Activated T-cell treated with anti-CD3 and anti-CD28 coated beads, Interleukin-2, amount 50 U/mL, for 1 hour (primary cell): ENCODE measurements around the gene NEK4.
"Not testable (repeated sequence)": the region's sequence is repeated elsewhere in the genome, so short reads cannot be mapped to it uniquely, and the experiment has no call there.

Experiments used
- DNase-seq: peaks from one replicate; pipeline ENCODE4 v3.0.0-alpha.2; 2020

The NEK4 gene

DNA sequence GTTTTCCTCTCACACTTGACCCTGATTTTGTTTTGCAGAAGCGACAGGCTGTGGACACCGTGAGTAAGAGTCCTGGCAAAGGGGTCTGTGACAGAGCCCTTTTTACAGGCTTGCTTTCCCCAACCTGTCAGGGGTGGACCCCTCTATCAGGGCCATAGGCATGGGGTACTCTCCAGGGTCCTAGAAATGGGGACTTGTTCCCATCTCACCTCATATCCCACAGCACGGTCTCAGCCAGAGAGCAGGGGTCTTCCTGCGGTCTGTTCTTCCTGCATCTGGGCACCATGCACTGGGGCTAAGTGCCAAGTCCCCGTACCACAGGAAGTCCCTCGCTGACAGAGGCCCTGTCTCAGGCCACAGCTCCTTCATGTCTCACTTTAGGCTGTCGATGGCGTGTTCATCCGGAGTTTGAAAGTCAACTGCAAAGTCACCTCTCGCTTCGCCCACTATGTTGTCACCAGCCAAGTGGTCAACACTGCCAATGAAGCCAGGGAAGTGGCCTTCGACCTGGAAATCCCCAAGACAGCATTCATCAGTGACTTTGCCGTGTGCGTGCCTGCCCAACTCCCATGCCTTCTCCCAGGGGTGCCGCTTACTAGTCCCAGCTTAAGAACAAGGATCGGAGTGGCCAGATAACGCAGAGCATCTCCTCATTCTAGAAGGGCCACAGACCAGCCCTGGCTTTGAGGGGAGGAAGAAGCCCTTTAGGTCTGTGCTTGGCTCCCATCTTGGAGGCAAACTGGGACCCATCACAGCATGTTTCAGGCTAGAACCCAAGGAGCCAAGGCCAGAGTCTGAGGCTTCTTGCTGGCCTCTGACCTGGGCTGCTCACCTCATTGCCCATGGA lies 7.4 kb upstream of the NEK4 start:
- DNase-seq: no peak

DNA sequence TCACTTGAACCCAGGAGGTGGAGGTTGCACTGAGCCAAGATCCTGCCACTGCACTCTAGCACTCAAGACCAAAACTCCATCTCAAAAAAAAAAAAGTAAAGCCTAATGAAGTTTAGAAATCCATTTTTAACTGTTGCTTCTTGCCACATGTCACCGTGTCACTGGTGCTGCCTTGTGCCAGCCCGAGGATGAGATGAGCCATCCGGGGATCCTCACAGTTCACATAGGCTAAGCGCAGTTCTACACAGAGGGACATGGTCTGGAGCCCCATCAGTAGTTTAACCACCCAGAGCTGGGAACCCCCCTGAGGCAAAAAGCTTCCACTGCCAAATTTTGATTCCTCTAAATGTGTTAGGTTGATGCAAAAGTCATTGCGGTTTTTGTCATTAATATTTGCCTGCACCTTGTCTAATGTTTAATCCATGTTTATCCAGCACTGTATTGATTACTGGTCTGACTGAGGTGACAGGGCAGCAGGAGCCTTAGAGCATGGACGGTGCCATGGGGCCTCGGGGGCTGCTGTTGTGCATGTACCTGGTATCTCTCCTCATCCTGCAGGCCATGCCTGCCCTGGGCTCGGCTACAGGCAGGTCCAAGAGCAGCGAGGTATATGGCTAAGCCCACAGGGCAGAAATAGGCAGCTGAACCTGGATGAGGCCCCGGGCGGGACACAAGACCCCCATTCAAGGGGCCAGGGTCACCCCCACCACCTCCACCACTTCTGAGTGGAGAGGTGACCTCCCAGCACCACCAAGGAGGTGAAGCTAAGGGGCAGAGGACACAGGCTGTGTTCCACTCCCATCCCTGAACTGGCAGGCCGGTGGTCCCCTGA lies 6.6 kb upstream of the NEK4 start, which contains the start of gene ITIH1:
Gene ITIH1 (plus strand): TSS at position 473 of the 832 bp plus-strand sequence. CDS start 17 bp downstream, at position 490.
- DNase-seq: no peak

GRCh38 chr3:52776486-52776885 lies 5.7 kb upstream of the NEK4 start:
- not testable (repeated sequence) for DNase-seq

- DNase-seq: no peak
Measured at GRCh38 chr3:52775877-52776276, 5.1 kb upstream of the NEK4 start.

DNA sequence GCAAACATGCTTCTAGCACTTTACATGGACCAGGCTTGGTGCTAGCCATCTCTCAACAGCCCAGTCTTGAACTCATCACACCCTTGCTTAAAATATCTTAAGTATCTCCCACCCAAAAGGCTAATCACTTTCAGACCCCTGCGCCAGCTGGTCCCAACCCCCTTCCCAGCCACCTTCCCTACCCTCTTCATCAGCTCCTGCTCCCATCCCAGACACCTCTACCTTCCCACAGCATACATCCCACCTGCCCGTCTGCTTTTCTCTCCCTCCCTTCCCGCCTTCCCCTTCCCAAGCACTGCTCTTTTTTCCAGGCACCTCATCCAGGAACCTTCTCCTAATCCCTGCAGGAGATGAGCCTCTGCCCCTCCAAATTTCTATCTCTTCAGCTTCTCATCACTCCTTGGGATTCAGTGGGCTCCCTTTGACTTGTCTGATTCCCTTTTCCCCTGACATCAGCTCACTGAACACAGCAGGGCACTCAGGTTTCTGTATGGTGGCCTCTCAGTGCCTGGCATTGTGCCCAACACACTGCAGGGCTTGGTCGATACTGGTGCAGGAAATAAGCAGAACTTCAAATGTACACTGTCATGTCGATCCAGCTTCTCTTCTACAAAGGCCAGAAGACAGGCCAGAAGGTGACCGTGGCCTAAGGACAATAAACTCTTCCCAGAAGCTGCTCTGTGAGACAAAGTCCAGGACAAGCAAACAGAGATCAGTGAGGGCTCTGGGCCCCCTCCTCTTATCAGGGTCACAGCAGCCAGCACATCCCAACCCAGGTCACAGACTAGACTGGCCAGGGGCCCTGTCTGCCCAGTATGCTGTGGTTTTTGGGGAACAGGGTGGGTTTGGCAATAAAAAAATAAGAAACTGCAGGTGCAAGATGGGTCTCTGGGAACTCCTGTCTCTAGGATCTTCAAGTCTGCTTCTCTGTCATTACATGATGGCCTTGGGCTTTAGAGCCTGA lies 4.4 kb upstream of the NEK4 start:
- no peak for DNase-seq

GRCh38 chr3:52774066-52774713 lies 3.5 kb upstream of the NEK4 start:
- no peak for DNase-seq

GRCh38 chr3:52773361-52774065 lies 2.8 kb upstream of the NEK4 start:
- DNase-seq: no peak

DNA sequence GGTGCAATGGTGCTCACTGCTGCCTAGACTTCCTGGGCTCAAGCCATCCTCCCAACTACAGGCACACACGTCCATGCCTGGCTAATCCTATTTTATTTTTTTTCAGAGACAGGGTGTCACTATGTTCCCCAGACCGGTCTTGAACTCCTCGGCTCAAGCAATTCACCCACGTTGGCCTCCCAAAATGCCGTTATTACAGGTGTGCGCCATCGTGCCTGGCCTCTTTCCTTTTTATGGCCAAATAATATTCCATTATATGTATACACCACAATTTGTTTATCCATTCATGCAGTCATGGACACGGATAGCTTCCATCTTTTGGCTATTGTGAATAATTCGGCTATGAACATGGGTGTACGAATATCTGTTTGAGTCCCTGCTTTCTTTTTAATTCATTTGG lies 962 bp upstream of the NEK4 start:
- no peak for DNase-seq

DNA sequence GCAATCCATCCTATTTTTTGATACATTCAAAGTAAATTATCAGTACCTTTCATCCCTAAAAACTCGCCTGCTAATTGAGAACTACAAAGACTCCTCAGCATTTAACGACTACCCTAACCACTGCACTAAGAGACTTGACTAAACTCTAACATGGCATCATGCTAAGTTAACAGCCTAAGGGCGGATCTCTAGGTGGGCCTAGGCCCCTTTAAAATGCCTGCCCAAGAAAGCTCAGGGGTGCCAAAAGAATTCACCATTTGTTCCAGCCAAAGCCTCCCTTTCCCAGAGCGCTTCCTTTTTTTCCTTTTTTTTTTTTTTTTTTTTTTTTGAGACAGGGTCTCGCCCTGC lies 568 bp upstream of the NEK4 start:
- DNase-seq: no peak

- no peak for DNase-seq
Measured at GRCh38 chr3:52769786-52770455, 819 bp downstream of the NEK4 start.

DNA sequence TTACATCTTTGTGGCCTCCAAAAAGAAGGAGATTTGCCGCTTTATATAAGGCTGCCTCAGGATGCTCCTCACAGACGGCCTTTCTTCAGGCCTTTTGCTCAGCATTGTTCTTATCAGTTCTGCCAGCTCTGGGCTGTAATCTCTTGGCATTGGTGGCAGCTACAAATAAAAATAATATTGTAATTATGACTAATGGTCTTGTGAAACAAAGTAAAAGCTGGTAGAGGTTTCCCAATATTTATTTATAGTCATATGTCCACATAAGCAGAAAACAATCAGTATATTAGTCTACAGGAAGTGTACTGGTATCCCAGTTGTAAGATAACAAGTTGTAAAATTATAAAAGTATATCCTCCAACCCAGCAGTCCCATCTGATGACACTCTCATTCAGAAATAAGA lies 7.3 kb downstream of the NEK4 start:
- DNase-seq: no peak

- no peak for DNase-seq
Measured at GRCh38 chr3:52756141-52756540, 14.6 kb downstream of the NEK4 start.

DNA sequence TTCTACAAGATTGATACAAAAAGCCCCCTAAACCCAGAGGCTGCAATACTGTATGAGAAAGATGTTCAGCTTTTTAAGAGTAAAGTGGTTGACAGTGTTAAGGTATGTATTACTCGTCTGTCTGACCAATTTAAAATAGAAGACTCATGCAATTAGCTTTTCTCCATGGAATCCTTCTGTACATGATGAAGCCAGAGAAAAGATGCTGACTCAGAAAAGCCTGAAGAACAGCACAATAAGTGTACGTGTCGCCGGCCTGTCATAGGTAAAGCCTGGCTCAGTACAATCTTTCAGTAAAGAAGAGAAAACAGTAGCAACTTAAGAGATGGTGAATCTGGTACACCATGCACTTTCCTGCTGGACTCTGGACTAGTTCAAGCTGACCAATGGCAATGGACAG lies 16.4 kb downstream of the NEK4 start:
- no peak for DNase-seq

- DNase-seq: no peak
Measured at GRCh38 chr3:52752045-52752660, 18.6 kb downstream of the NEK4 start.

GRCh38 chr3:52743721-52744120 lies 27.0 kb downstream of the NEK4 start:
- DNase-seq: no peak

GRCh38 chr3:52743152-52743551 lies 27.6 kb downstream of the NEK4 start:
- no peak for DNase-seq

DNA sequence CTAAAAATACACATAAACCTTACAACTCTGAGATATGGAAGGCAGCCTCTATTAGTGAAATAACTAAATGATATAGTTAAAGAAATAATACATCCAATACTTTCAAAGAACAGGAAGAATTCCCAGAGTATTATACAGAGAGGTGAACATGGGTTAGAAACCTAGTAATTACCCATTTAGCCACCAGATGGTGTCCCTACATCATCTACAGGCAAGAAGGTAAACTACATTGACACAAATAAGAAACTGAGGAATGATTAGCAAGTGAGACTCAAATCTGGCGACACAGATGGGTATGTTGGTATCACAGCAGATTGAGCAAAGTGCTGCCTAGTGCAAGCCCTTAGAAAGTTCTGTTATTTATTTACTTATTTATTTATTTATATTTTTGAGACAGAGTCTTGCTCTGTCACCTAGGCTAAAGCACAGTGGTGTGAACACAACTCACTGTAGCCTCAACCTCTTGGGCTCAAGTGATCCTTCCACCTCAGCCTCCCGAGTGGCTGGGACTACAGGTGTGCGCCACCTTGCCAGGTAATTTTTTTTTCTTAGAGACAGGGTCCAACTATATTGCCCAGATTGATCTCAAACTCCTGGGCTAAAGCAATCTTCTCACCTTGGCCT lies 28.2 kb downstream of the NEK4 start:
- DNase-seq: no peak

- no peak for DNase-seq
Measured at GRCh38 chr3:52739730-52740129, 31.0 kb downstream of the NEK4 start.

- no peak for DNase-seq
Measured at GRCh38 chr3:52733256-52733891, 37.4 kb downstream of the NEK4 start.

- DNase-seq: no peak
Measured at GRCh38 chr3:52731590-52731989, 39.1 kb downstream of the NEK4 start.
